ENCODE results near the gene CAPRIN2. TPM values are rescaled to one million over a fixed set of nuclear protein-coding genes. Genes with fewer than 3 reads are reported as not detected.

The CAPRIN2 gene
- polyA plus RNA-seq, 3 donors = 1.4 to 10.3 (median 2.0) TPM

DNA sequence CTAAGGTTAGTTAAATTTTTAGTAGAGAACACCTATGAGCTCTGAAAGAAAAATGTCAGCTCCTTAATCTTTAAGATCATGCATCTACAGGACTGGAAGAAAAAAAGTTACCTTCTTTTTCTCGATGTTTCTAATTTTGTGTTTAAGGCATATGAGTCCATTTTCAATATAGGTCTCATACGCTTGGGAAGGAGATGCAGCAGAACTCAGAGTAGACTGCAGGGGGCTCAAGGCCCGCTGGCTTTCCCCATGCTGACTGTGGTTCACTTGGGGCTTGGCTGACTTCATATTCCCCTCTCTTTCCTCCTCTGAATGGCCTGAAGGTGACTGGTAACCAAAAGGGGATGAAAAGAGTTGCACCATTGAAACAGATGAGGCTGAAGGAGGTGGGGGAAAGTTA is 1.5 kb downstream of the CAPRIN2 start:
- Histone ChIP-seq H2AFZ (ENCODE audit: insufficient read depth, low read depth, low read length, poor library complexity, severe bottlenecking) (no peak overlapping the region), H3K9me3 (replicated peaks in 1 of 2; ENCODE audit: control insufficient read depth in 1 of 2, insufficient read depth in 1 of 2, low read length in 2 of 2) (no peaks in the 10 kb centered on the region), H3K4me3 (replicated peaks in 1 of 3; ENCODE audit: low read depth in 2 of 3, low read length in 3 of 3) (no peak overlapping the region), H3K27me3 (ENCODE audit: control insufficient read depth in 2 of 2, insufficient read depth in 2 of 2, low read length in 2 of 2) (peaks cover 0 to 2% of the 10 kb centered on the region in 2 donors), H3K79me2 (ENCODE audit: insufficient read depth, low read length) (no peaks in the 10 kb centered on the region), H3K4me1 (ENCODE audit: control insufficient read depth in 1 of 2, insufficient read depth in 2 of 2, low read length in 2 of 2) (peaks cover 13 to 15% of the 10 kb centered on the region in 2 donors), H4K20me1 (ENCODE audit: insufficient read depth, low read length) (no peaks in the 10 kb centered on the region), H3K4me2 (replicated peaks; ENCODE audit: extremely low read depth, low read length, poor library complexity, severe bottlenecking) (no peak overlapping the region), H3K27ac (ENCODE audit: low read depth in 1 of 2, low read length in 2 of 2) (no peak overlapping the region), H3K36me3 (replicated peaks in 1 of 2; ENCODE audit: control insufficient read depth in 1 of 2, insufficient read depth in 2 of 2, low read length in 2 of 2) (no peaks in the 10 kb centered on the region), H3K9ac (ENCODE audit: insufficient read depth, low read length, poor library complexity, severe bottlenecking) (no peak overlapping the region)
- WGBS (ENCODE audit: insufficient coverage) = no CpG with 5 or more reads among the region's 3 CpGs
- H3K4me3 Mint-ChIP-seq = no peak overlapping the region
- H3K36me3 Mint-ChIP-seq = peaks cover 4 to 5% of the 10 kb centered on the region in 2 donors
- intact Hi-C loops (cut with micrococcal nuclease) = loop anchor here in 1 of 2 donors (10.0 kb wide), 1 partner anchor 58 kb away; the partner anchor contains the start of gene IPO8
- H3K27me3 Mint-ChIP-seq (ENCODE audit: low read depth in 3 of 3) = peaks cover 9 to 16% (median 15%) of the 10 kb centered on the region in 3 donors
- H3K4me1 Mint-ChIP-seq = peaks cover 16% of the 10 kb centered on the region
- TF ChIP-seq, protein P1, sequence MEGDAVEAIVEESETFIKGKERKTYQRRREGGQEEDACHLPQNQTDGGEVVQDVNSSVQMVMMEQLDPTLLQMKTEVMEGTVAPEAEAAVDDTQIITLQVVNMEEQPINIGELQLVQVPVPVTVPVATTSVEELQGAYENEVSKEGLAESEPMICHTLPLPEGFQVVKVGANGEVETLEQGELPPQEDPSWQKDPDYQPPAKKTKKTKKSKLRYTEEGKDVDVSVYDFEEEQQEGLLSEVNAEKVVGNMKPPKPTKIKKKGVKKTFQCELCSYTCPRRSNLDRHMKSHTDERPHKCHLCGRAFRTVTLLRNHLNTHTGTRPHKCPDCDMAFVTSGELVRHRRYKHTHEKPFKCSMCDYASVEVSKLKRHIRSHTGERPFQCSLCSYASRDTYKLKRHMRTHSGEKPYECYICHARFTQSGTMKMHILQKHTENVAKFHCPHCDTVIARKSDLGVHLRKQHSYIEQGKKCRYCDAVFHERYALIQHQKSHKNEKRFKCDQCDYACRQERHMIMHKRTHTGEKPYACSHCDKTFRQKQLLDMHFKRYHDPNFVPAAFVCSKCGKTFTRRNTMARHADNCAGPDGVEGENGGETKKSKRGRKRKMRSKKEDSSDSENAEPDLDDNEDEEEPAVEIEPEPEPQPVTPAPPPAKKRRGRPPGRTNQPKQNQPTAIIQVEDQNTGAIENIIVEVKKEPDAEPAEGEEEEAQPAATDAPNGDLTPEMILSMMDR (IDR thresholded peaks at IDR 0.05) = no peak
- no peaks in the 10 kb centered on the region for H3K9me3 Mint-ChIP-seq
- DNase-seq = peak in 1 of 3 donors; percentile 4
- no peak overlapping the region for H3K27ac Mint-ChIP-seq

DNA sequence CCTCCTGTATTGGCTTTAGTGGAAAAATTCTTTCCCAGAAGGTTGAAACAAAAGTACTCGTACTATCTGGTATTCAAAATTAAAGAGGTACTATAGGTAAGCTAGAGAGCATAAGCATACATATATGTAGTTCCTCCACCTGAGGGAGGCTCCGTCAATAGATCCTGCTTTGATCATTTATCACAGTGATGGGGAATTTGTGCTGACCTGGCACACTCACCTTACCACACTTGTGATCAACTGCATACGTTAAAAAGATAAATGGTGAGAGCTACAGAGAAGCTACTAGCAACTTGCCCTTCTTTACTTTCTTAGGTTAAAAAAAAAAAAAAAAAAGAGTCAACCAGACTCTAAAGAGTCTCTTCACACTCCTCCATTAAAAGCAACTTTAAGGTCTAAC is 2.5 kb downstream of the CAPRIN2 start:
- Histone ChIP-seq H3K4me3 (replicated peaks in 1 of 3; ENCODE audit: low read depth in 2 of 3, low read length in 3 of 3) (no peak overlapping the region), H3K36me3 (replicated peaks in 1 of 2; ENCODE audit: control insufficient read depth in 1 of 2, insufficient read depth in 2 of 2, low read length in 2 of 2) (no peaks in the 10 kb centered on the region), H3K79me2 (ENCODE audit: insufficient read depth, low read length) (no peaks in the 10 kb centered on the region), H3K9ac (ENCODE audit: insufficient read depth, low read length, poor library complexity, severe bottlenecking) (no peak overlapping the region), H3K4me1 (ENCODE audit: control insufficient read depth in 1 of 2, insufficient read depth in 2 of 2, low read length in 2 of 2) (peaks cover 13 to 15% of the 10 kb centered on the region in 2 donors), H3K27ac (ENCODE audit: low read depth in 1 of 2, low read length in 2 of 2) (no peak overlapping the region), H4K20me1 (ENCODE audit: insufficient read depth, low read length) (no peaks in the 10 kb centered on the region), H3K9me3 (replicated peaks in 1 of 2; ENCODE audit: control insufficient read depth in 1 of 2, insufficient read depth in 1 of 2, low read length in 2 of 2) (no peaks in the 10 kb centered on the region), H2AFZ (ENCODE audit: insufficient read depth, low read depth, low read length, poor library complexity, severe bottlenecking) (no peak overlapping the region), H3K4me2 (replicated peaks; ENCODE audit: extremely low read depth, low read length, poor library complexity, severe bottlenecking) (no peak overlapping the region), H3K27me3 (ENCODE audit: control insufficient read depth in 2 of 2, insufficient read depth in 2 of 2, low read length in 2 of 2) (peaks cover 0 to 2% of the 10 kb centered on the region in 2 donors)
- TF ChIP-seq, protein P1 (IDR thresholded peaks at IDR 0.05) = no peak
- H3K4me3 Mint-ChIP-seq = no peak overlapping the region
- intact Hi-C loops (cut with micrococcal nuclease) = loop anchor here in 1 of 2 donors (10.0 kb wide), 1 partner anchor 57 kb away; the partner anchor contains the start of gene IPO8
- no CpG with 5 or more reads among the region's 3 CpGs for WGBS (ENCODE audit: insufficient coverage)
- no peaks in the 10 kb centered on the region for H3K9me3 Mint-ChIP-seq
- peaks cover 9 to 15% (median 14%) of the 10 kb centered on the region in 3 donors for H3K27me3 Mint-ChIP-seq (ENCODE audit: low read depth in 3 of 3)
- peaks cover 4 to 9% of the 10 kb centered on the region in 2 donors for H3K36me3 Mint-ChIP-seq
- peaks cover 16% of the 10 kb centered on the region for H3K4me1 Mint-ChIP-seq
- no peak for DNase-seq
- H3K27ac Mint-ChIP-seq = no peak overlapping the region

Data from CD14-positive monocyte (primary cell).